SK-N-SH treated with all-trans-retinoic acid at 6 μM for 48 hours (cell line): Measurements from ENCODE around the gene ESR2.

Experiments used
- ARNTL ChIP-seq: fragments of 450-650 bp; formaldehyde crosslinking; IDR thresholded peaks from 2 replicates; pipeline ENCODE4 v1.5.0; 2020; ENCODE audit warnings: low read depth, mild to moderate bottlenecking, moderate library complexity, borderline replicate concordance
- BACH2 ChIP-seq: fragments of 250-450 bp; sonication (Bioruptor Pico); IDR thresholded peaks from 2 replicates; pipeline ENCODE4 v1.9.0; 2021; ENCODE audit warnings: mild to moderate bottlenecking, borderline replicate concordance
- CSDC2 ChIP-seq: fragments of 250-450 bp; sonication (Bioruptor Pico); IDR thresholded peaks from 2 replicates; pipeline ENCODE4 v1.5.0; 2020; ENCODE audit warnings: mild to moderate bottlenecking, moderate library complexity
- ESRRG ChIP-seq: fragments of 250-450 bp; sonication (Bioruptor Pico); IDR thresholded peaks from 2 replicates; pipeline ENCODE4 v1.6.1; 2021; ENCODE audit warnings: mild to moderate bottlenecking
- ISL1 ChIP-seq: fragments of 250-450 bp; sonication (Bioruptor Pico); IDR thresholded peaks from 2 replicates; pipeline ENCODE4 v2.1.2; 2022; ENCODE audit warnings: mild to moderate bottlenecking, moderate library complexity
- OSR1 ChIP-seq: fragments of 250-450 bp; sonication (Bioruptor Pico); IDR thresholded peaks from 2 replicates; pipeline ENCODE4 v1.8.0; 2022; ENCODE audit warnings: moderate library complexity, mild to moderate bottlenecking, inconsistent platforms
- PATZ1 ChIP-seq: fragments of 250-450 bp; sonication (Bioruptor Pico); IDR thresholded peaks from 2 replicates; pipeline ENCODE4 v1.8.0; 2020; ENCODE audit warnings: mild to moderate bottlenecking, moderate library complexity, borderline replicate concordance
- RARB ChIP-seq: fragments of 250-450 bp; sonication (Bioruptor Pico); IDR thresholded peaks from 2 replicates; pipeline ENCODE4 v1.8.0; 2021; ENCODE audit warnings: mild to moderate bottlenecking, moderate library complexity
- TCF4 ChIP-seq: fragments of 250-450 bp; sonication (Bioruptor Pico); IDR thresholded peaks from 2 replicates; pipeline ENCODE4 v1.8.0; 2021; ENCODE audit warnings: mild to moderate bottlenecking, moderate library complexity, borderline replicate concordance
- TSHZ2 ChIP-seq: fragments of 250-450 bp; sonication (Bioruptor Pico); IDR thresholded peaks from 2 replicates; pipeline ENCODE4 v1.5.0; 2020; ENCODE audit warnings: mild to moderate bottlenecking, moderate library complexity
- ZFP3 ChIP-seq: fragments of 250-450 bp; sonication (Bioruptor Pico); IDR thresholded peaks from 2 replicates; pipeline ENCODE4 v1.5.0; 2020; ENCODE audit warnings: mild to moderate bottlenecking, moderate library complexity
- ZFP30 ChIP-seq: fragments of 450-650 bp; formaldehyde crosslinking; IDR thresholded peaks from 2 replicates; pipeline ENCODE4 v1.5.0; 2022; ENCODE audit warnings: mild to moderate bottlenecking, moderate library complexity
- ZNF70 ChIP-seq: fragments of 450-650 bp; formaldehyde crosslinking; IDR thresholded peaks from 2 replicates; pipeline ENCODE4 v1.5.0; 2020; ENCODE audit warnings: mild to moderate bottlenecking, moderate library complexity
- ZNF8 ChIP-seq: fragments of 450-650 bp; formaldehyde crosslinking; IDR thresholded peaks from 2 replicates; pipeline ENCODE4 v1.5.0; 2020; ENCODE audit warnings: mild to moderate bottlenecking, moderate library complexity

GRCh38 chr14:64119980-64120379 is 174.2 kb downstream of the ESR2 start:
- TF ChIP-seq PATZ1 (no peak), RARB (CRISPR knock-in tag) (no peak), ZFP30 (CRISPR knock-in tag) (no peak), ZNF70 (CRISPR knock-in tag) (no peak), ARNTL (CRISPR knock-in tag) (no peak), OSR1 (CRISPR knock-in tag) (no peak), ESRRG (CRISPR knock-in tag) (no peak), BACH2 (CRISPR knock-in tag) (no peak), ZFP3 (CRISPR knock-in tag) (no peak), CSDC2 (CRISPR knock-in tag) (no peak), ISL1 (no peak), ZNF8 (CRISPR knock-in tag) (no peak), TSHZ2 (CRISPR knock-in tag) (no peak), TCF4 (CRISPR knock-in tag) (no peak)
